GM18505 (cell line): ENCODE data around the gene NSG1.

Experiments
- ATAC-seq: cut with Tn5 transposase; IDR thresholded peaks from one replicate; pipeline ENCODE4 v1.9.1; 2021; ENCODE audit not compliant: unreplicated experiment
- POLR2A ChIP-seq: IDR thresholded peaks from 4 replicates; pipeline ENCODE4 v1.6.1; 2011; ENCODE audit warnings: borderline replicate concordance; ENCODE audit not compliant: insufficient read depth, insufficient read length; ENCODE audit errors: extremely low read depth

The NSG1 gene

DNA sequence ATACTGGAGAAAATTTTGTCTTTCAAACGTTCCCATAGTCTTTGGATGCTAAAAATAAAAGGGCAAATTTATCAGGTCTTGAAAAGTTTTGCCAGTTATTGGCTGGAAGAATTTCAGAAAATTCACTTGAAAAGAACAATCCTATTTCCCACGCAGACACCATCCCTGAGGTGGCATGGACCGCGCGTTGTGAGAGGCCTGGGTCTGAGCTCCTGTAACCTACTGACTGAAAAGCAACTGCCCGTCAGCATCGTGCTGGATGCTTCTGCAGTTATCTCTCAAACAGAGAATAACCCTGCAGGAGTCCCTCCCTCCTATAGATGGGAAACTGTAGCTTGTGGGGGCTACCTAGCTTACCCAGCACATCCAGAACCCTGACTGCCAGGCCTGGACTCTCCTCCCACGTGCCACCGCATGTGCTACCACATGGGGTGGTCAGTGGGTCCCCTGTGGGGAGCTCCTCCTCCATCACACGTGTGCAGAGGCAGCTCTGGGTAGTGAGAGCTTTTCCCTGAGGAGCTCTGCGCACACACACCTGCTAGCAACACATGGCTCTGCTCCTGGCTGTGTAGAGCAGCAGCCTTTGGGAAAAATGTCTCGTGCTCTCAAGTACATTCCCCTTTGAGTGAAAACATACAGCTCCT, 36.1 kb downstream of the NSG1 start:
- no peak for TF ChIP-seq POLR2A
- ATAC-seq = no peak

DNA sequence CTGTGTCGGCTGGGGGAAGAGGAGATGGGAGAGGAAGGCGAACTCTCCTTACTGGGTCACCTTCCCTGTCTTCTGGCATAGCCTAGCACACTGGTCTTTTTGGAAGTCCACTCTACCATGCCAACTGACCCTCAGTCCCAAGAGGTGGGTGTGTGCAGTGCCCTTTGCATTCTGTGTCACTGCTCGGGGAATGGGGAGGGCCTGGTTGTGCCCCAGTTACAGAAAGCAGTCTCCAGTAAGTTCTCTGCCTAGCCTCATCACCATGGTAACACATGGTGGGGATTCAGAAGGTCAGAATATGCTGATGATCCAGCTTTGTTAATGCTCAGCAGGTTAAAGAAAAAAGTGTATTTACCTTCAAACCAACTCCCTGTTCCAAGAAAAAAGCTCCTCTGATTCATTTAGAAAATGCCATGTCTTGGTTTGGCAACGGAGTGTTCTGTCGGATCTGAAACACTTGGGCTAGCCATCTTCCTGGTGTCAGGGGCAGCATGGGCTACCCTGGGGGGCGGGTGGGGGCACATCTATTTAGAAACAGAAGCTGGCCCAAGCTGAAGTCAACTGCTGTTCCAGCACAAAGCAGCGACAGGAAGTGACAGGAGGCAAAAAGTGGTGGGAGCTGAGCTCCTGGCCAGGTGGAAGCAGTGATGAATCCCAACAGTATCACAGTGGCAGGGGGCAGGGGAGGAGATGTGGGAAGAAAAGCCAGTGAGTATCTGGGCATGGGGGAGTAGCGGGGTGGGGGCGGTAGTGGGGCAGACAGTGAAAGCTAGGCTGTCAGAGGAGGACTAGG, 37.0 kb downstream of the NSG1 start:
- TF ChIP-seq POLR2A = no peak
- ATAC-seq = no peak

DNA sequence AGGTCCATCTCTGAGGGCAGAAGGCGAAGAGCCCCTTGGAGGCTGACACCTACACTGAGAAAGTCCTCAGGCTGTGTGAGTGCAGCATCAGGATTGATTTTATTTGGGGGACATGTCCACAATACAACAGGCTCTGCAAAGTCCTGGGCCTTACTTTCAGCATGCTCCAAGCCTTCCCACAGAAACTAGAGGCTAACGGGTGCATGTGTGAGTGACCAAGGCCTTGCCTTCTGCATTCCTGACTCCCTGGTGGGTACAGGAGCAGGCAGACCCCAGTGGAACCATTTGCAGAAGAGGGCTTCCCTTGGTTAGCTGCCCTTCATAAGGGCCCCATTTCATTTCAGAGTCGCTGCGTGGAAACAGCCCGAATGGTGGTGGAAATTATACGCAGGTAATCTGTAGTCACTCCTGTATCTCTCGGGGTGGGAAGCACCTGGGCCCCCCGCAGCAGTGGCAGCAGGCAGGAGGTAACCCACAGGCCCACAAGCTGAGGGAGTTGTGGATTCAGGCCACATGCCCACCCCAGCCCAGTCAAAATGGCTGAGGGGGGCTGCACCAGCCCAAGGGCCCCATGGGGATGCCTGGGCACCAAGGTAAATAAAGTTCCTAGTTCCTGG, 37.7 kb downstream of the NSG1 start:
- no peak for TF ChIP-seq POLR2A
- no peak for ATAC-seq

DNA sequence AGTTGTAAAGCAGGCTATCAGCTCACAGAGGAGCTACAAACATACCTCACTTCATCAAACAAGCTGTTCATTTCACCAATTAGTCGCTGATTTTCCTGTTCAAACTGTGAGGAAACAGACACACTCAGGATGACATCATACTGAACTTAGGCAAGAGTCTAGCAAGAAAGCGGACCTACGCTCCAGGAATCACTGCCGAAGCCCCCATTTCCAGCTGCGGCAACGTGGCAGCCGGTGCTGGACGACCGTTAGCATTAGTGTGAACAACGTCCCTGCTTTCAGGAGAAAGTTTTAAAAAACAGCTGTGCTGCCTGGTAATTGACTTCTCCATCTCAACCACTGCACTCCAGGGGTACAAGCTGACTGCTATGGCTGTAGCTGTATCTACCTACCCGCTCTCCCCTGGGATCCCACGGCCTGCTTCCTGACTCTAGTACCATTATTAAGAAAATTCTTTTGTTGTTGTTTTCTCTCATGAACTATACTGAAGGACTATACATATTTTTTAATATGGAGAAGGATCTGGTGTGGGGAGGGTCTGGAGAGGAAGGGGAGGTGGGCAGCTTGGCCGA, 38.3 kb downstream of the NSG1 start:
- no peak for TF ChIP-seq POLR2A
- no peak for ATAC-seq

DNA sequence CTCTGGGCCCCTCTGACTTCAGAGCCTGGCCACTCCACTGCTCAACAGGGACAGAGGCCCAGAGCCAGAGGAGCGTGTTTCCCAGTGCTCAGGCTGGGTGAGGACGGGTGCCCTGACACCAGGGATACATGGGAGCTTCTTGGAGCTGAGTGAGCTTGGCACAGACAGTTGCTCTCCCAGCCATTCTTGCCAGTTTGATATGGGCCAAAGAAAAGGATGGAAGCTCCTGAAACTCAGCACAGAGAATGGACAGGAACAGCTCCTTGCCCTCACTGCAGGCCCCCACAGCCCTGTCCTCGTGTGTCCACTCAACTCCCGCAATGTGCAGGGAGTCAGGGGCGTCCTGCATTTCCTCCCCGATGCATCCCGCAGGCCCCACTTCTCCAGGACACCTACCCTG, 38.8 kb downstream of the NSG1 start:
- TF ChIP-seq POLR2A = no peak
- no peak for ATAC-seq

DNA sequence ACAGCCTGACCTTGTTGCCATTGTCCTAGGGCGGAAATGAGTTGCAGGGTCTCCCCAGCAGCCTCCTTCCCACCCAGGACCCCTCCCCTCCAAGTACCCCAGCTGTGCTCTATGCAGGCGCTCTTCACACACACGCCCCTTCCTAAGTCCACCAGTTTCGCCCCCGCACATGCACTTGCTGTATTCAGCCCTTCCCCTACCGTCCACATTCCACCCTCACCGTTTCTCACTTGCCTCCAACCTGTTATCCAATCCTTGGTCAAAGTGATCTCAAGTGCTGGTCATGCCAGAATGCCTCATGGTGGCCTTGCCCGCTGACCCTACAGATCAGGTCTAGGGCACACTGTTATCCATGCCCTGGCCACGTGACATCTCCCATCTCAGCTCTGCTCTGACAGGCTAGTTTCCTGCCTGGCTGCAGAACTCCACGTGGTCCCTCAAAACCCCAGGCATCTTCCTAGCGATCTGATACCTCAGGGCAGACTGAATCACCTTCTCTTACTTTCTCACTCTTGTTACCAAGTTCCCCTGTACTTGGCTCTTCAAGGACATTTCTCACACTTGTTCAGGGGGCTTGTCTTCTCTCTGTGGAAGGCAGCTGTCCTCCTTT, 39.7 kb downstream of the NSG1 start:
- no peak for ATAC-seq
- no peak for TF ChIP-seq POLR2A

DNA sequence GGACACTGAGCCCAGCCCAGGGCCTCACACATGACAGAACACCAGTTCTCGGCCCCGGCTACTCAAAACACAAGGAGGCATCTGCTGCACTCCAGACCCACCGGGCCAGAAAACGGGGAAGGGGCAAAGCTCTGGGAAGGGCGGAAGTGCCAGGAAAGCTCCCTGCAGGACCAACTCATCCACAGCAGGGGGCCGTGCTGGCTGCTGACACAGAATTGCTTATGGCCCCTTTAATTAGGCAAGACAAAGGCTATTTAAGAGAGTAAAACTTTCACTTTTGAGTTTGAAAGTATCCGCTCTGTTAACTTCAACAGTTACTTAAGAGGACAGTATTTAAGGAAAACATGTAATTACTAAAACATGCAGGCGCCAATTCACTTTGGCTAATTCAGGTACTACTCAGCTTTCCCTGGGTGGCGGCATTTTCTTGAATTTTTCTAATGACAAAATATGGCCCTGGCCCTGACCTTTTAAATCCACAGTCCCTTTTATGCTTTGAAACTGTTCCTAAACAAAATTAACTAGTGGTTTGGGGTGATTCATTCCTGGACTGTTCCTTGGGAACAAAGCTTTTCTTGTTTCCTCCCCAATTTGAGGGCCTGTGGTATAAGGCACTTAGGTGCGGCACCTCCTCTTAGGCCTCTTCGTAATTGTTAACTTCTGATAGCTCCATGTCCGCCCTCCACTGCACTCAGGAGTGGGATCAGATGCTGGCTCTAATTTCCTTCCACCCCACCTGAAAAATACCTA, 40.4 kb downstream of the NSG1 start:
- TF ChIP-seq POLR2A = no peak
- ATAC-seq = no peak

DNA sequence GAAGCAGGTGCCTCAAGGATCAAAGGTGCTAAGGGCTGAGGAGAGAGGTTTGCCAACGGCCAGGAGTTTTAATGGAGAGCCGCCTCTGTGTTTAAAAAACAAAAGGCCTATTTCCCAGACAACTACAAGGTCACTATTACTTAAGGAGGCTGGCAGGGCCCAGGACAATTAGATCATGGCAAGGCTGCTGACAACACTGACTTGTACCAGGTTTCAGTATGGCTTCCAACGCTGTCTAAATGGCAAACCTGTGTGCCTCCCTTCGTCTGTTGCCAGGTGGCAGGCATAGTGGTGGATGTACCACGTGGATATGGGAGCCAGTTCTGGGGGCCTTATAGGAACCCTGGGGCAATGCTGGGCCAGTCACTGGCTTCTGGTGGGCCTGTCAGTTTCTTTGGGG, 41.0 kb downstream of the NSG1 start:
- no peak for TF ChIP-seq POLR2A
- ATAC-seq = no peak

DNA sequence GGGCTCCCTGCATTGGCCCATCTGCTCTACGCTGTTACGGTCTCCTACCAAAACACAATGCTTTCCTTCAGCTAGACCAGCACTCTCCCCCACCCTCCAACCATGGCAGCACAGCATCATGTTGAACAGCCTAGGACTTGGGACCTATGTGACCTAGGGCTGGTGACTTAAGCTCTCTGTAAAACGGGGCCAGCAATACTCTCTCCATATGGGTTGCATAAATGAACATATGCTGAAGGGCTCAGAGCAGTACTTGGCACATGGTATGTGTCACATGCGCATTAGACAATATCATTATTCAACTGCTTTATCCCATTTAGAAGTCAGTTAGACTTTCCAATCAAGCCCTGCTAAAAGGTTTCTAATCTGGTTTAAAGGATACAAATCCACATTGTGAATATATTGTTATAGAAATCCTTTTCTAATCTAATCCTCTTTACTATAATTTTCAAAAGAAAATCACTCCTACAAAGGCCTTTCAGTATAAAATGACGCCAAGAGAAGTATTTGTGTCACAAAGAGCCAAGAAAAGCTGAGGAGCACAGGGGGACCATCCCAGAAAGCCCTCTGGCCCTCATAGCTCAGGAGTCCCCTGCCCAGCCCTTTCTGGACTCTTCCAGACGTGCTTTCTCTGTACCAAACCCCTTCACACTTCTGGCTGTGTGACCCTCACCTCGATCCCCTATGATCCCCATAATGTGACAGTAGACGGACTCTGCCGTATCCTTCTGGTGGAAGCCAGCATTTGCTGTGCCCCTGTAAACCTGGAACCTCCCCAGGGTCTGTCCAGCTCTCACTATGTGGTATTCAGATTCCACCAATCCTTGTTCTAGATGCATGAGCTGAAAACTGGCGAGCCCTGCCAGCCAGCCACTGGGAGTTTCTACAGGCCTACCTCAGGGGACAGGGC, 42.3 kb downstream of the NSG1 start:
- no peak for TF ChIP-seq POLR2A
- ATAC-seq = no peak

DNA sequence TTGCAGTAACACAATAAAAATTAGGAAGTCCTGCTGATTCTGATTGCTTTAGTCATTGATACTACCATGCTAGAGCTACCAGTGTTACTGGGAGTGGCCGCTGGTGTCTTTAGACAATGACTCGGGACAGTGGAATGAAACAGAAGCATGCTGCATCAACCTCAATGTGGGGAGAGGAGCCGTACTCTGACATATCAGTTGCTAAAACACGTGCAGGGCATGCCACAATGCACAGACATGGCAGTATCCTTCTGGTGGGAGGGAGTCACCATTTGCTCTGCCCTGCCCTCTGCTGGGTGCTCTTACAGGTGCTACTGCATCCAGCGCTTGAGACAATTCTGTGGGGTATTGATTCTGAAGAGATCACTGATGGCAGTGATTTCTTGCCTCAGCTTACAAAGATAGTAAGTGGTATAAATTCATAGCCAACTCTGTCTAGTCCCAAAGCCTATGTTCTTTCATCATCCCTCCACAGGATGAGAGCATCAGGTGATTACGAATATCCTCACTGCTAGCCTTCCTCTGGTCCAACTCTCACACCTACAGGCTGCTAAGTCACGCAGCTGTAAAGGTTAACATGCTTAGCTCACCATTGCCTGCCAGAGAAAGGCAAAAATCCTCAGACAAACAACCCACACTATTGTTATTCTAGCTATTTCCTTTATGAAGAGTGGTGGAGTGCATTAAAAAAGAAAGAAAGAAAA, 43.7 kb downstream of the NSG1 start:
- no peak for TF ChIP-seq POLR2A
- ATAC-seq = no peak

DNA sequence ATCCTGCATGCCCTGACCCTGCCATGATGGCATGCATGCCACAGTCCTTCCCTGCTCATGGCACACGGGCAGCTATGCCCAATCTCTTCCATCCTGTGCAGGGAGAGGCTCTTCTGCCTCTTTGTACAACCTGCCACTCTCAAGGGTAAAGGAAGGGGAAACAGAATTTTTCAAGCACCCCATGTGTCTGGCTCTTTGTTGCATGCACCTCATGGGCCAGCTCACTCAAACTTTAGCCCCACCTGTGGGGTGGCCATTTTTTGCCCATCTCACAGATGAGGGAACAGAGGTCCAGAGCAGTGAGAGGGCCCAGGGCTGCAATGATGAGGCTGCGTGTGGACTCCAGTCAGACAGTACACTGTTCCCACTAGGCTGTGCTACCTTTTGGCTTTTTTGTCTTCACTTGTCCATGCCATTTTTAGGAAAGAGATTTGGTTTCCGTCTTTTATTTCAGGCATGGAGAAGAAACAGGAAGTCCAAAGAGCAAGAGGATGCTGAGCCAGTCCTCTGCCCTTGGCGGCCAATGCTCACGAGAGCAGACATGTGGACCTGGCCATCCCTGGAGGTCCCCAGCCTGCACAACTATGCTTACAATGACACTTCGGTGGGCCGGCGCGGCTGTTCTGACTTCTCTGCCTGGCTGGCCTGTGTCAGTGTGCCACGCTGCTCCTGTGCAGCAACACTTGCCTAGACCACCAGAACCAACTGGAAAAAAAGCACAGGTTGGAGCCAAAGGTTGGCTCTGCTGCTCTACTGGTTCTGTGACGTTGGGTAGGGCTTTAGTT, 45.6 kb downstream of the NSG1 start:
- no peak for TF ChIP-seq POLR2A
- no peak for ATAC-seq
